Spinal cord (tissue), 10 donors: Measurements from ENCODE around the gene CCDC43. TPM values are rescaled to one million over a fixed set of nuclear protein-coding genes. Genes with fewer than 3 reads are reported as not detected.
"Not testable (repeated sequence)": the region's sequence is repeated elsewhere in the genome, so short reads cannot be mapped to it uniquely, and the experiment has no call there.

Experiments
- DNase-seq, 6 donors: peaks; one replicate each; pipeline versions ENCODE4 v3.0.0 to v3.0.0-alpha.2; 2013 to 2015; ENCODE audit warnings: low spot score in 6 of 6, low read depth in 4 of 6
- H3K27ac ChIP-seq: one replicate; pipeline ENCODE4 v1.5.1; 2013; ENCODE audit warnings: low read depth, low read length, control low read depth
- H3K27me3 ChIP-seq: one replicate; pipeline ENCODE4 v1.6.1; 2013; ENCODE audit warnings: low read length; ENCODE audit not compliant: control insufficient read depth, insufficient read depth
- H3K36me3 ChIP-seq: one replicate; pipeline ENCODE4 v1.6.1; 2013; ENCODE audit warnings: low read length; ENCODE audit not compliant: control insufficient read depth, insufficient read depth
- H3K4me1 ChIP-seq: one replicate; pipeline ENCODE4 v1.6.1; 2013; ENCODE audit warnings: low read length; ENCODE audit not compliant: control insufficient read depth, insufficient read depth
- H3K4me3 ChIP-seq: one replicate; pipeline ENCODE4 v1.5.1; 2013; ENCODE audit warnings: low read depth, low read length, control low read depth
- H3K9me3 ChIP-seq: one replicate; pipeline ENCODE4 v1.6.1; 2013; ENCODE audit warnings: low read length; ENCODE audit not compliant: control insufficient read depth, insufficient read depth
- WGBS: methylation state at CpG from one replicate; pipeline ENCODE4 v1.1.5; 2013; ENCODE audit warnings: missing lambda C conversion rate; ENCODE audit not compliant: insufficient coverage; 5-methylcytosine and 5-hydroxymethylcytosine counted together
- polyA plus RNA-seq, 2 donors: library from polyadenylated mRNA; unstranded; fragments of 120-200 nt; gene quantifications; one replicate each; pipeline ENCODE4 v1.2.1, GENCODE V29; 2013; ENCODE audit not compliant: insufficient read length in 2 of 2
- total RNA-seq, 2 donors: library from RNA; depleted of rRNA in 1 of 2; stranded (reverse); fragments of 120-200 nt in 1 of 2; fragments of >200 nt in 1 of 2; gene quantifications; one replicate each; pipeline versions ENCODE4 v1.2.3 to v1.2.4, GENCODE V29; 2013 to 2014
- donor health status: healthy.

Gene CCDC43
- total and polyA plus RNA-seq, 4 donors, result 27.0 to 38.1 (median 34.2) TPM

DNA sequence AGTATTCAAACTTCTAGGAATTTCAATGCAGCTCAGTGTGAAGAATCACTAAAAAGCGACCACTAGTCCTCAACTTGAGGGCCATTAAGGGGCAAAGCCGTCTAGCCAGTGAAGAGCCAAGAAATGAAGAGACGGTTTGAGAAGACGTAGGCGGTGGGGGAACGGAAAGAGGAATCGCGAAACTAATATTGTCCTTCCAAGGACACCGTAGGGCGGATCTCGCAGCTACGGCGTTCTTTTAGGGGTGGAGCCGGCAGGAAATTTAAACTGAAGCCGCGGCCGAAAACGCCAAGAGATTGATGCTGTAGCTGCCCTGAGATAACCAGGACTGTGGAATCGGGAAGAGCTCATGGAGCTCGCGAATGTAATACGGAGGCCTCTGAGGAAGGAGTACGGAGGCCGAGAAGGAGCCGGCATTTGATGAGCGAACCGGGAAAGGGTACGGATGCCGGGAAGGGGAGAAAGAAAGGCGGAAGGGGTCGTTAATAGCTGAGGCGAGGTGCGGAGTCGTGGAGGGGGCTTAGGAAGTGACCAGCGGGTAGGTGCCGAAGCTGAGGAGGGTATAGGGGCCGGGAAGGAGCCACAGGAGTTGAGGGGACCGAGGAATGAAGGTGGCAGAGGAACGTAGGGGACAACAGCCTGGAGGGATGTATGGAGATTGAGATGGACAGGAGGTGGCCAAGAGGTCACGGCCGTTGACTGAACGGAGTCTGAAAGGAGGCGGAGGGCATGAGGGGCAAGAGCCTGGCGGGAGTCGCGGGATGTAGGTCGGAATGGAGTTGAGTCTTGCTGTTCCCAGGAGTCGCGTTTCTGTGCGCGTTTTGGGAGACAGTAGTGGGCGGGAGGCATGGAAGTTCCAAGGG, 19.1 kb upstream of the CCDC43 start, which contains the start of gene DBF4B:
Gene DBF4B (plus strand): TSS at position 265 of the 863 bp plus-strand sequence. CDS start 156 bp downstream, at position 421.
- Histone ChIP-seq H3K9me3 (no peaks in the 10 kb centered on the region), H3K4me1 (peaks cover 12% of the 10 kb centered on the region), H3K27me3 (no peaks in the 10 kb centered on the region), H3K27ac (peak within 1 kb of the TSS; percentile 84), H3K4me3 (peak within 1 kb of the TSS; percentile 87), H3K36me3 (no peaks in the 10 kb centered on the region)
- peak; percentile 89 to 98 (median 92) for DNase-seq
- WGBS, result under 1% methylated on average over 52 of the region's 52 CpGs

DNA sequence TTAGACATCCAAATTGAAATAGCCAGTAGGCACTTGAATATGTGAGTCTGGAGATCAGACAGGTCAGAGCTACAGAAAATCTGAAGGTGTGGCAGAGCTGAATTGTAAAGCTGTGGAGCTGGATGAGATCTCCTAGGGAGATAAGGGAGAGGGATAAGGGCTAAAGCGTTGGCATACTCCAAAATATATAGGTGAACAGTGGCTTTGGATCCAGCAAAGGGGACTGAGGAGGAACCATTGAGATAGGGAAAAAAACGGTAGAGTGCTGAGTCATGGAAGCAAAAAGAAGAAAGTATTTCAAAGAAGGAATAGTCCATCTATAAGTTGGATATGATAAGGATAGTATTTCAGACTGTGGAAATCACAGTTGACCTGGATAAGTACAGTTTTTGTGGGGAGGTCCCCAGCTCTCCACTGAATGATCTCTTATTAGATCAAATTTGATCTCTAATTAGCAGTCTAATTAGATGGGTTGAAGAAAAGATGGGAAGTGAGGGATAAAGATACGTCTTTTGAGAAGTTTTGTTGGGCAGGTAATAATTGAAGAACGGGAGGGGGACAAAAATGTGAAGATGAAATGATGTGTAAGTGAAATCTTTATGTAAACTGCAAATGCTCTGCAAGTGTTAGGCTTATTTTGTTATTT, 18.3 kb upstream of the CCDC43 start:
- H3K27me3 ChIP-seq, result no peaks in the 10 kb centered on the region

DNA sequence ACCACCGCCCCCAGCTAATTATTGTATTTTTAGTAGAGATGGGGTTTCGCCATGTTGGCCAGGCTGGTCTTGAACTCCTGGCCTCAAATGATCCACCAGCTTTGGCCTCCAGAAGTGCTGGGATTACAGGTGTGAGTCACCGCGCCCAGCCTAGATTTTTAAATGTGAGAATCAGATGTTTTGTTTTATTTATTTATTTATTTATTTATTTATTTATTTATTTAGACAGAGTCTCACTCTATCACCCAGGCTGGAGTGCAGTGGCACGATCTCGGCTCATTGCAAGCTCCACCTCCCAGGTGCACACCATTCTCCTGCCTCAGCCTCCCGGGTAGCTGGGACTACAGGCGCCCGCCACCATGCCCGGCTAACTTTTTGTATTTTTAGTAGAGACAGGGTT, 10.7 kb upstream of the CCDC43 start:
- H3K27me3 ChIP-seq, H3K27ac ChIP-seq, H3K9me3 ChIP-seq, H3K4me1 ChIP-seq, H3K4me3 ChIP-seq, DNase-seq, H3K36me3 ChIP-seq: not testable (repeated sequence)
- WGBS, result no CpG with 5 or more reads among the region's 10 CpGs

More for the DNA sequence above, 18.3 kb upstream of the CCDC43 start:
- no peak for DNase-seq
- Histone ChIP-seq H3K4me1 (peaks cover 12% of the 10 kb centered on the region), H3K36me3 (no peaks in the 10 kb centered on the region), H3K9me3 (no peaks in the 10 kb centered on the region), H3K27ac (peak overlapping the region; percentile 84), H3K4me3 (peak overlapping the region; percentile 87)
- 49% methylated on average over 3 of the region's 4 CpGs for WGBS

DNA sequence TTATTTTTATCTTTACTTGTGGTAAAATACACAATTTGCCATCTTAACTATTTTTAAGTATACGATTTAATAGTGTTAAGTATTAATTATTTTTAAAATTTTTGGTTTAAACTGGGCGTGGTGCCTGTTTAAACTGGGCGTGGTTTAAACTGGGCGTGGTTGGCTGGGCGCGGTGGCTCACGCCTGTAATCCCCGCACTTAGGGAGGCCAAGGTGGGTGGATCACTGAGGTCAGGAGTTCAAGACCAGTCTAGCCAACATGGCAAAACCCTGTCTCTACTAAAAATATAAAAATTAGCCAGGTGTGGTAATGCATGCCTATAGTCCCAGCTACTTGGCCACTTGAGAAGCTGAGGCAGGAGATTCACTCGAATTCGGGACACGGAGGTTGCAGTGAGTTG, 4.0 kb upstream of the CCDC43 start:
- Histone ChIP-seq H3K27me3 (no peaks in the 10 kb centered on the region), H3K4me1 (peaks cover 9% of the 10 kb centered on the region), H3K9me3 (no peaks in the 10 kb centered on the region), H3K36me3 (no peaks in the 10 kb centered on the region), H3K4me3 (no peak overlapping the region), H3K27ac (no peak overlapping the region)
- no peak for DNase-seq
- WGBS, result 92% methylated on average over 10 of the region's 11 CpGs

DNA sequence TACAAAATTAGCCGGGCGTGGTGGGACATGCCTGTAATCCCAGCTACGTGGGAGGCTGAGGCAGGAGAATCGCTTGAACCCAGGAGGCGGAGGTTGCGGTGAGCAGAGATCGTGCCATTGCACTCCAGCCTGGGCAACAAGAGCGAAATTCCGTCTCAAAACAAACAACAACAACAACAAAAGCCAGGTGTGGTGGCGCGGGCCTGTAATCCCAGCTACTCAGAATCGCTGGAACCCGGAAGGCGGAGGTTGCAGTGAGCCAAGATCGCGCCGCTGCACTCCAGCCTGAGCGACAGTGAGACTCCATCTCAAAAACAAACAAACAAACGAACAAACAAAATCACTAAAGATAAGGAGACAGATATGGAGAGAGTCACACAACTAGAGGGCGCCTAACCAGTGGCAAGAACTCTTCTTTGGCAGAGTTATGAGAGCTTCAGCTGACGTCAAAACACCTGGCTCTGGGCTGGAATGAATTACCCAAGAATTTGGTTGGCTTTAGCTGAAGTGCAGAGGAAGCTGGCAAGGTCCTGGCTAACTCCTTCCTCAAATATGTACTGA, 1.2 kb upstream of the CCDC43 start:
- H3K36me3 ChIP-seq, H3K9me3 ChIP-seq, H3K4me3 ChIP-seq, H3K27me3 ChIP-seq, H3K4me1 ChIP-seq, H3K27ac ChIP-seq: not testable (repeated sequence)
- WGBS, result 97% methylated on average over 11 of the region's 21 CpGs
- peak in 1 of 6 donors; percentile 3 for DNase-seq

DNA sequence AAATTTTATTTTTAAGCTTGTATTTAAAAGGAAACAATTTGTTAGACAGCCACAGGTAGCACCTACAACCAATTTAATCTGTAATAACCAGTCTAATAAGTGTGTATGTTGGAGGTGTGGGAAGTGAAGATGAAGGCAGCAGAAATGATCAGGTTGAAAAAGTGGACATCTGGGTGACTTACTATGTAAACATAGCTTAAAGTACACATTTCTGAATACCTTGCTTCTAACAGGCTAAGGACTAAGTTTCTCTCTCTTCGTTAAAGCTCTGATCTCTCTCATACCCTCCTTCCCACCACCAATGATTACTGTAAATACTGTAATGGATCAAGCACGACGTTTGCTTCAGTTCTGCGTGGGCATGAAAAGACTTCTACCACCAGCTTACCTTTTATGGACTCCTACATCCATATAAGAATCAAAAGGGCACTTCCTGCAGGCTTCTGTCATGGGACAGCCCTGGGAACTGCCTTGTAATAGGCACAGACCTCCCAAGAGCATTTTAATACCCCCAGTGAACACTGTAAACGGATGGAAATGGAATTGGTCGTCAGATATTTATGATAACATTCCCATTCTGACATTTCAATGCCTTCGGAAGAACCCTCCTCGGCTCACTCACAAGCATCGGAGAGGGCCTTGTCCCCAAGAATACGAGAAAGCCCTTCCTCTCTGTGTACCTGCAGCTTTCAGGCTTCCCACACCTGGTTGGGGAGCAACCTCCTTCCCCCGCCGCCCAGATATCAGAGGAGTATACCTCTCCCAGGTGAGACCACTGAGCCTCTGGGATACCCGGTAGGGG, 700 bp downstream of the CCDC43 start:
- H3K36me3 ChIP-seq, result peaks cover 13% of the 10 kb centered on the region
- peak in 1 of 6 donors; percentile 2 for DNase-seq
- 2% methylated on average over 7 of the region's 13 CpGs for WGBS
- peaks cover 9% of the 10 kb centered on the region for H3K4me1 ChIP-seq
- no peaks in the 10 kb centered on the region for H3K27me3 ChIP-seq
- peak overlapping the region; percentile 53 for H3K27ac ChIP-seq
- H3K9me3 ChIP-seq, result no peaks in the 10 kb centered on the region
- H3K4me3 ChIP-seq, result peak overlapping the region; percentile 82

DNA sequence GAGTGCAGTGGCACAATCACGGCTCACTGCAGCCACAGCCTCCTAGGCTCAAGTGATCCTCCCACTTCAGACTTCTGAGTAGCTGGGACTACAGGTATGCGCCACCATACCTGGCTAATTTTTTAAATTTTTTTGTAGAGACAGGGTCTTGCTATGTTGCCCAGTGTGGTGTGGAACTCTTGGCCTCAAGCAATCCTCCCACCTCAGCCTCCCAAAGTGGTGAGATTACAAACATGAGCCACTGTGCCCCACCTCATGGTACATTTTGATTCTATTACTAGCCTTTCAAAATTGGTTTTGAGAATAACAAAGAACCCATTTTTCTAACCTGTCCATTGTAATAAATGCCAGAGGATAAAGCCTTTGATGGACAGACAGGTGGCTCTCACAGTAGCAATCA, 1.4 kb downstream of the CCDC43 start:
- Histone ChIP-seq H3K27me3 (no peaks in the 10 kb centered on the region), H3K27ac (no peak overlapping the region), H3K4me1 (peaks cover 9% of the 10 kb centered on the region), H3K9me3 (no peaks in the 10 kb centered on the region), H3K36me3 (peaks cover 14% of the 10 kb centered on the region), H3K4me3 (no peak overlapping the region)
- WGBS, result no CpG with 5 or more reads among the region's 2 CpGs
- DNase-seq, result no peak

DNA sequence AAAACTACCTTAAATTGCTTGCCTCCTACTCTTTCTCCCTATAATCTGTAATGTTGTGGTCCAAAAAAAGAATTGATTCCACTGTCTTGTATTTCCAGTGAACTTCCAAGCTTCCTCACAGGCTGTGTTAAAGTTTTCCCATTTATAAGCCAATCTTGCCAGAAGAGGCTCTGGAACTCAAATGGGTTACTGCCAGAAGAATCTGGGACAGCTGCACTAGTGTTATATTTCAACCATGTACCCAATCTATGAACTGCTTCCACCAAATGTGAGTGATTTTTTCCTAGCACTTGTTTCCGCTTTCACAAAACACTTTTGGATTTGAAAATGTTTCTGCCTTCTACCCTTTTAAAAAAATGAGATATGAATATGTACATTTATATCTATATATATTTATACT, 1.8 kb downstream of the CCDC43 start:
- no peak overlapping the region for H3K27ac ChIP-seq
- H3K4me1 ChIP-seq, result peaks cover 9% of the 10 kb centered on the region
- no peak overlapping the region for H3K4me3 ChIP-seq
- no peaks in the 10 kb centered on the region for H3K9me3 ChIP-seq
- WGBS, result no CpG with 5 or more reads among the region's 1 CpG
- DNase-seq, result peak in 1 of 6 donors; percentile 32
- H3K36me3 ChIP-seq, result peaks cover 17% of the 10 kb centered on the region
- H3K27me3 ChIP-seq, result no peaks in the 10 kb centered on the region

DNA sequence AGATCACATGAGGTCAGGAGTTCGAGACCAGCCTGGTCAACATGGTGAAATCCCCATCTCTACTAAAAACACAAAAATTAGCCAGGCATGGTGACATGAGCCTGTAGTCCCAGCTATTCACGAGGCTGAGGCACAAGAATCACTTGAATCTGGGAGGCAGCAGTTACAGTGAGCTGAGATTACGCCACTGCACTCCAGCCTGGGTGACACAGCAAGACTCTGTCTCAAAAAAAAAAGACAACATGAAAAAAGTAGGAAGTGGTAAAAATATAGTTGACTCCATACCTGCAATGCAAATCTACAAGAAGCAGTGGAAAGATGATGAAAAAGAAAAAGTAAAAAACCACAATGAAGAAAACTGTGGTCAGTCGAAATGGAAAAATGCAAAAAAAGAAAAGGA, 6.3 kb downstream of the CCDC43 start:
- H3K4me3 ChIP-seq, H3K27me3 ChIP-seq, H3K27ac ChIP-seq, DNase-seq, H3K4me1 ChIP-seq, H3K9me3 ChIP-seq: not testable (repeated sequence)
- peaks cover 24% of the 10 kb centered on the region for H3K36me3 ChIP-seq
- WGBS, result 97% methylated on average over 3 of the region's 4 CpGs
